K562 (cell line): Measurements from ENCODE around the gene C1QA. TPM values are rescaled to one million over a fixed set of nuclear protein-coding genes. Genes with fewer than 3 reads are reported as not detected.

ENCODE experiments used
- ATAC-seq: fragments of 200-7000 bp; cut with Tn5 transposase; 3 replicates; pipeline ENCODE4 v1.9.1; 2020; ENCODE audit warnings: moderate library complexity
- BruUV-seq: library from RNA; stranded (reverse); fragments of 400-500 nt; replicated peaks from 2 replicates; lab custom pipeline; 2021; lab: Mats Ljungman, UMichigan
- CTCF ChIA-PET: fragments of 300-600 bp; formaldehyde crosslinking; extraction: SDS; loops from one replicate; lab custom pipeline; 2021; ENCODE audit warnings: low intra/inter-chr PET ratio; lab: Yijun Ruan, JAX
- POLR2A ChIA-PET: fragments of 300-600, 350-650 bp; sonication (Branson Sonifier 250); formaldehyde crosslinking; extraction: SDS; loops from one replicate; lab custom pipeline; 2021; ENCODE audit warnings: antibody characterized with exemption, inconsistent platforms; lab: Yijun Ruan, JAX
- DNase-seq, 4 experiments: peaks; one replicate each; pipeline versions ENCODE4 v3.0.0 to v3.0.0-alpha.2; 2011 to 2018; ENCODE audit warnings: low spot score in 3 of 4, mixed read lengths in 3 of 4; ENCODE audit errors: extremely low read depth in 1 of 4
- FAIRE-seq: peaks from 2 replicates; lab custom pipeline; 2011; peaks lifted over from hg19 to GRCh38; lab: Jason Lieb, UNC
- H2AFZ ChIP-seq: 2 replicates; pipeline ENCODE4 v1.6.0; 2011; ENCODE audit warnings: low read depth, low read length, control low read depth, inconsistent platforms
- H3K27ac ChIP-seq: fragments of 200-600 bp; 3 replicates; pipeline ENCODE4 v1.8.0; 2011; ENCODE audit warnings: low read depth, mild to moderate bottlenecking, control low read depth, inconsistent platforms, low read length, moderate library complexity, mixed read lengths; ENCODE audit errors: extremely low read depth
- H3K27me3 ChIP-seq, 2 experiments: fragments of 300-600 bp in 1 of 2; 2 replicates in 1 of 2; 3 replicates in 1 of 2; pipeline versions ENCODE4 v1.6.0 to v1.8.0; 2011; ENCODE audit warnings: inconsistent platforms in 2 of 2, low read length in 2 of 2, mild to moderate bottlenecking in 1 of 2, mixed read lengths in 1 of 2, moderate library complexity in 1 of 2; ENCODE audit not compliant: control insufficient read depth in 2 of 2, insufficient read depth in 2 of 2
- H3K36me3 ChIP-seq: fragments of 300-600 bp; 3 replicates; pipeline ENCODE4 v1.8.0; 2011; ENCODE audit warnings: mild to moderate bottlenecking, low read length, inconsistent platforms; ENCODE audit not compliant: control insufficient read depth, insufficient read depth
- H3K4me1 ChIP-seq, 2 experiments: fragments of 200-600 bp in 1 of 2; replicated peaks in 1 of 2; 2 replicates in 1 of 2; 3 replicates in 1 of 2; pipeline versions ENCODE4 v1.5.1 to v1.8.0; 2011; ENCODE audit warnings: inconsistent platforms in 2 of 2, low read length in 2 of 2, mild to moderate bottlenecking in 1 of 2, mixed read lengths in 1 of 2, moderate library complexity in 1 of 2; ENCODE audit not compliant: control insufficient read depth in 2 of 2, insufficient read depth in 2 of 2
- H3K4me2 ChIP-seq: 2 replicates; pipeline ENCODE4 v1.6.1; 2011; ENCODE audit warnings: low read length, control low read depth, inconsistent platforms, mixed read lengths; ENCODE audit not compliant: insufficient read depth
- H3K4me3 ChIP-seq: fragments of 200-600 bp; sonication (generic), shearing (Covaris generic); 2 replicates; pipeline ENCODE4 v1.5.1; 2016; ENCODE audit warnings: control low read depth, inconsistent platforms
- H3K79me2 ChIP-seq: fragments of 200-600 bp; 3 replicates; pipeline ENCODE4 v1.8.0; 2011; ENCODE audit warnings: low read length, inconsistent platforms; ENCODE audit not compliant: control insufficient read depth, insufficient read depth
- H3K9ac ChIP-seq, 2 experiments: 2 replicates each; pipeline versions ENCODE4 v1.6.0 to v1.6.1; 2011; ENCODE audit warnings: low read depth in 2 of 2, low read length in 2 of 2, control low read depth in 1 of 2, inconsistent platforms in 1 of 2, mild to moderate bottlenecking in 1 of 2, mixed read lengths in 1 of 2; ENCODE audit not compliant: insufficient read depth in 1 of 2
- H3K9me1 ChIP-seq: one replicate; pipeline ENCODE4 v1.6.0; 2011; ENCODE audit warnings: inconsistent platforms, mild to moderate bottlenecking, low read length, moderate library complexity; ENCODE audit not compliant: control insufficient read depth, insufficient read depth
- H3K9me3 ChIP-seq: replicated peaks from 2 replicates; pipeline ENCODE4 v1.5.1; 2011; ENCODE audit warnings: low read depth, low read length, inconsistent platforms; ENCODE audit not compliant: control insufficient read depth, insufficient read depth
- H4K20me1 ChIP-seq: replicated peaks from 2 replicates; pipeline ENCODE4 v1.6.1; 2011; ENCODE audit warnings: low read length, inconsistent platforms, mixed read lengths; ENCODE audit not compliant: control insufficient read depth, insufficient read depth
- ARID2 ChIP-seq: fragments of 450-650 bp; IDR thresholded peaks from 2 replicates; pipeline ENCODE4 v1.6.1; 2017; ENCODE audit warnings: antibody characterized with exemption, mild to moderate bottlenecking
- CHD2 ChIP-seq: IDR thresholded peaks from 2 replicates; pipeline ENCODE4 v1.6.1; 2011; ENCODE audit warnings: low read depth, low read length
- ZNF398 ChIP-seq: fragments of 250-450 bp; sonication (Bioruptor Pico); IDR thresholded peaks from 2 replicates; pipeline ENCODE4 v1.8.0; 2021; ENCODE audit warnings: moderate library complexity, mild to moderate bottlenecking, inconsistent platforms
- in situ Hi-C: fragments of 300-500 bp; cut with MboI; formaldehyde crosslinking; loops from 4 replicates; pipeline ENCODE4 v1.15.0; 2018; ENCODE audit warnings: inconsistent platforms, mixed read lengths
- intact Hi-C: fragments of 100-400 bp; cut with micrococcal nuclease; formaldehyde crosslinking; loops from 2 replicates; pipeline ENCODE4 v1.14.2; 2022
- microRNA-seq: library from miRNA; unstranded; fragments of <30 nt; microRNA quantifications from one replicate; pipeline ENCODE4, GENCODE V29; 2018; ENCODE audit warnings: borderline microRNAs expressed
- polyA plus RNA-seq, 8 experiments: library from polyadenylated mRNA; depleted of rRNA in 4 of 8; stranded (reverse) in 5 of 8; unstranded in 3 of 8; fragments of >200 nt; fragmentation: Nextera tagmentation in 2 of 8; fragmentation: Illumina TruSeq in 1 of 8; extraction: Ambion mirVana in 2 of 8; extraction: Trizol in 1 of 8; gene quantifications; 2 replicates each; pipeline versions ENCODE4 v1.2.1 to v1.2.3, GENCODE V29; 2011 to 2014; ENCODE audit warnings: inconsistent platforms in 1 of 8, missing spikeins in 1 of 8
- small RNA-seq: library from RNA; depleted of rRNA; stranded (forward); fragments of <200 nt; gene quantifications from one replicate; pipeline ENCODE3, GENCODE V24; 2014
- total RNA-seq, 7 experiments: library from RNA; depleted of rRNA in 6 of 7; stranded (reverse); fragments of >200 nt in 6 of 7; fragmentation: Illumina TruSeq in 2 of 7; extraction: Trizol in 2 of 7; gene quantifications; 2 replicates each; pipeline versions ENCODE4 v1.2.1 to v1.2.3, GENCODE V29; 2011 to 2021; ENCODE audit warnings: low replicate concordance in 1 of 7

C1QA gene
- total and polyA plus RNA-seq, 9 of the 15 experiments (the other 6 are each of a cell fraction or from before 2014, with no cell fraction given): 0.71 TPM; not detected in 8

GRCh38 chr1:22688466-22688865, 52.0 kb downstream of the C1QA start:
- ATAC-seq (no peak), FAIRE-seq (no peak), DNase-seq (no peak)
- ChIA-PET CTCF (no interaction called here), POLR2A (interaction anchor here (0.8 kb wide), 1 partner anchor 11 kb away, joined by 4 read pairs; no protein-coding TSS in a partner anchor)
- in situ Hi-C loops: no loop called here
- 0 out of 5 replicates have a peak, but pooled peaks cover 0 to 4% of the 10 kb centered on the region in 2 experiments for H3K4me1 ChIP-seq
- H3K9me3 ChIP-seq: no peaks in the 10 kb centered on the region
- H3K9me1 ChIP-seq: no peaks in the 10 kb centered on the region
- BruUV-seq: no TSS peak
- H3K36me3 ChIP-seq: no peaks in the 10 kb centered on the region
- H3K4me3 ChIP-seq: no peak overlapping the region
- H3K27me3 ChIP-seq: peaks cover 32 to 49% of the 10 kb centered on the region in 2 experiments
- peaks cover 14% of the 10 kb centered on the region for H4K20me1 ChIP-seq
- intact Hi-C loops: no loop called here
- no peak overlapping the region for H2AFZ ChIP-seq
- H3K9ac ChIP-seq: no peak overlapping the region
- no peaks in the 10 kb centered on the region for H3K79me2 ChIP-seq
- no peak overlapping the region for H3K27ac ChIP-seq
- TF ChIP-seq CHD2 (no peak), ARID2 (no peak), ZNF398 (CRISPR knock-in tag) (no peak)
- H3K4me2 ChIP-seq: no peak overlapping the region

Small RNA genes lying within 50 kb of the gene (microRNA-seq; reads per million reads assigned to microRNA genes)
- gene MIR6127: not detected

Small RNA genes lying within 50 kb of the gene (small RNA-seq; reads per million reads assigned to genes)
- not detected for gene MIR6127

Other genes with a start within 250 kb of the C1QA start
- gene ZBTB40, start 184.8 kb upstream of the C1QA start, total RNA-seq (2014; rRNA removed): 16.3 and 18.7 TPM in 2 replicates
- gene ZBTB40, start 184.8 kb upstream of the C1QA start, total RNA-seq (2014; rRNA removed; fragmentation: Illumina TruSeq; extraction: Trizol): 18.0 and 18.8 TPM in 2 replicates
- 21.9 and 22.3 TPM in 2 replicates for gene ZBTB40, start 184.8 kb upstream of the C1QA start, total RNA-seq (2015; rRNA removed; fragmentation: Illumina TruSeq; extraction: Trizol)
- gene ZBTB40, start 184.8 kb upstream of the C1QA start, total RNA-seq (2021): 25.3 and 26.0 TPM in 2 replicates
- 11.1 and 12.3 TPM in 2 replicates for gene ZBTB40, start 184.8 kb upstream of the C1QA start, polyA plus RNA-seq (2011; rRNA removed)
- gene ZBTB40, start 184.8 kb upstream of the C1QA start, polyA plus RNA-seq (2014; fragmentation: Illumina TruSeq; extraction: Trizol): 20.1 and 22.9 TPM in 2 replicates
- 1 to 10 TPM; 2.6 to 5.1 TPM for gene ZBTB40, start 184.8 kb upstream of the C1QA start, polyA plus RNA-seq (2014; fragmentation: Nextera tagmentation; extraction: Ambion mirVana)
- gene ZBTB40, start 184.8 kb upstream of the C1QA start, polyA plus RNA-seq (2014; rRNA removed): 21.2 and 21.8 TPM in 2 replicates
- gene EPHA8, start 73.1 kb upstream of the C1QA start, total RNA-seq (2014; rRNA removed): not detected in 2 replicates
- gene EPHA8, start 73.1 kb upstream of the C1QA start, total RNA-seq (2014; rRNA removed; fragmentation: Illumina TruSeq; extraction: Trizol): not detected in 2 replicates
- not detected in 2 replicates for gene EPHA8, start 73.1 kb upstream of the C1QA start, total RNA-seq (2015; rRNA removed; fragmentation: Illumina TruSeq; extraction: Trizol)
- gene EPHA8, start 73.1 kb upstream of the C1QA start, total RNA-seq (2021): not detected in 2 replicates
- not detected in 2 replicates for gene EPHA8, start 73.1 kb upstream of the C1QA start, polyA plus RNA-seq (2011; rRNA removed)
- not detected in 2 replicates for gene EPHA8, start 73.1 kb upstream of the C1QA start, polyA plus RNA-seq (2014; fragmentation: Illumina TruSeq; extraction: Trizol)
- not detected for gene EPHA8, start 73.1 kb upstream of the C1QA start, polyA plus RNA-seq (2014; fragmentation: Nextera tagmentation; extraction: Ambion mirVana)
- gene EPHA8, start 73.1 kb upstream of the C1QA start, polyA plus RNA-seq (2014; rRNA removed): not detected in 2 replicates
- gene C1QC, start 7.0 kb downstream of the C1QA start, total RNA-seq (2014; rRNA removed): not detected in 2 replicates
- not detected in 2 replicates for gene C1QC, start 7.0 kb downstream of the C1QA start, total RNA-seq (2014; rRNA removed; fragmentation: Illumina TruSeq; extraction: Trizol)
- gene C1QC, start 7.0 kb downstream of the C1QA start, total RNA-seq (2015; rRNA removed; fragmentation: Illumina TruSeq; extraction: Trizol): not detected in 2 replicates
- gene C1QC, start 7.0 kb downstream of the C1QA start, total RNA-seq (2021): 0.47 and 0.69 TPM in 2 replicates
- gene C1QC, start 7.0 kb downstream of the C1QA start, polyA plus RNA-seq (2011; rRNA removed): not detected in 2 replicates
- not detected in 2 replicates for gene C1QC, start 7.0 kb downstream of the C1QA start, polyA plus RNA-seq (2014; fragmentation: Illumina TruSeq; extraction: Trizol)
- not detected for gene C1QC, start 7.0 kb downstream of the C1QA start, polyA plus RNA-seq (2014; fragmentation: Nextera tagmentation; extraction: Ambion mirVana)
- gene C1QC, start 7.0 kb downstream of the C1QA start, polyA plus RNA-seq (2014; rRNA removed): not detected in 2 replicates
- gene C1QB, start 16.6 kb downstream of the C1QA start, total RNA-seq (2014; rRNA removed): not detected in 2 replicates
- not detected in 2 replicates for gene C1QB, start 16.6 kb downstream of the C1QA start, total RNA-seq (2014; rRNA removed; fragmentation: Illumina TruSeq; extraction: Trizol)
- not detected in 2 replicates for gene C1QB, start 16.6 kb downstream of the C1QA start, total RNA-seq (2015; rRNA removed; fragmentation: Illumina TruSeq; extraction: Trizol)
- 0.51 and 0.55 TPM in 2 replicates for gene C1QB, start 16.6 kb downstream of the C1QA start, total RNA-seq (2021)
- gene C1QB, start 16.6 kb downstream of the C1QA start, polyA plus RNA-seq (2011; rRNA removed): not detected in 2 replicates
- not detected in 2 replicates for gene C1QB, start 16.6 kb downstream of the C1QA start, polyA plus RNA-seq (2014; fragmentation: Illumina TruSeq; extraction: Trizol)
- not detected for gene C1QB, start 16.6 kb downstream of the C1QA start, polyA plus RNA-seq (2014; fragmentation: Nextera tagmentation; extraction: Ambion mirVana)
- not detected in 2 replicates for gene C1QB, start 16.6 kb downstream of the C1QA start, polyA plus RNA-seq (2014; rRNA removed)
- gene EPHB2, start 74.2 kb downstream of the C1QA start, total RNA-seq (2014; rRNA removed): not detected in 2 replicates
- gene EPHB2, start 74.2 kb downstream of the C1QA start, total RNA-seq (2014; rRNA removed; fragmentation: Illumina TruSeq; extraction: Trizol): not detected in 2 replicates
- not detected in 2 replicates for gene EPHB2, start 74.2 kb downstream of the C1QA start, total RNA-seq (2015; rRNA removed; fragmentation: Illumina TruSeq; extraction: Trizol)
- gene EPHB2, start 74.2 kb downstream of the C1QA start, total RNA-seq (2021): not detected in 2 replicates
- gene EPHB2, start 74.2 kb downstream of the C1QA start, polyA plus RNA-seq (2011; rRNA removed): 0.05 TPM in 1 of 2 replicates, not detected in the other
- gene EPHB2, start 74.2 kb downstream of the C1QA start, polyA plus RNA-seq (2014; fragmentation: Illumina TruSeq; extraction: Trizol): not detected in 2 replicates
- not detected for gene EPHB2, start 74.2 kb downstream of the C1QA start, polyA plus RNA-seq (2014; fragmentation: Nextera tagmentation; extraction: Ambion mirVana)
- not detected in 2 replicates for gene EPHB2, start 74.2 kb downstream of the C1QA start, polyA plus RNA-seq (2014; rRNA removed)